Gastrocnemius medialis (tissue), 4 donors: ENCODE measurements around the gene SLC16A10.

Experiments used
- CTCF ChIP-seq, 5 experiments: fragments of 450-650 bp in 3 of 5; fragments of 200-600 bp in 2 of 5; sonication (generic) in 2 of 5; IDR thresholded peaks in 4 of 5; conservative IDR thresholded peaks in 1 of 5; 1 replicate in 4 of 5; 2 replicates in 1 of 5; pipeline ENCODE4 v1.5.1; 2016 to 2019; ENCODE audit warnings: antibody characterized with exemption in 5 of 5, mild to moderate bottlenecking in 3 of 5, moderate library complexity in 3 of 5
- POLR2A ChIP-seq, 2 donors: fragments of 450-650 bp; IDR thresholded peaks; one replicate each; pipeline ENCODE4 v1.6.1; 2017; ENCODE audit warnings: antibody characterized with exemption in 2 of 2, mild to moderate bottlenecking in 2 of 2, moderate library complexity in 2 of 2

DNA sequence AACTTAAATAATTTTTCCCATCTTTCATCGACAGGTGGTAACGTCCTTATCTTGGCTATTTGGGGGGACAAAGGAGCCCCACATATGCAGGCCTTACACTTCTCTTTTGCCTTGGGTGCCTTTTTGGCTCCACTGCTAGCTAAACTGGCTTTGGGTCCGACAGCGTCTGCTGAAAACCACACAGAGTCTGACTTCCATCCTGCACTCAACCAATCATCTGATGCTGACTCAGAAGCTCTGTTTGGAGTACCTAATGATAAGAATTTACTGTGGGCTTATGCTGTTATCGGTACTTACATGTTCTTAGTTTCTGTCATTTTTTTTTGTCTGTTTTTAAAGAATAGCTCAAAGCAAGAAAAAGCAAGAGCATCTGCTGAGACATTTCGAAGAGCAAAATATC, 178.5 kb downstream of the SLC16A10 start:
- TF ChIP-seq CTCF (IDR thresholded peaks at IDR 0.05 in 4 of 5, conservative IDR thresholded peaks at IDR 0.05 in 1 of 5): no peak
- no peak for TF ChIP-seq POLR2A (IDR thresholded peaks at IDR 0.05)
